ENCODE results near the gene POU1F1.
"Not testable (repeated sequence)": the region's sequence is repeated elsewhere in the genome, so short reads cannot be mapped to it uniquely, and the experiment has no call there.

Gene POU1F1

GRCh38 chr3:87261925-87262324 is 14.5 kb downstream of the POU1F1 start:
- ChIA-PET POLR2A (no interaction called here), CTCF (interaction anchor here (0.8 to 4.5 kb wide), 5 partner anchors 9 to 749 kb away, joined by 3 to 49 read pairs (median 11); no protein-coding TSS in a partner anchor)
- no peak for TF ChIP-seq CTCF (IDR thresholded peaks at IDR 0.05; ENCODE audit: control extremely low read depth, extremely low read depth, low read depth, missing control alignments)
- DNase-seq (ENCODE audit: extremely low spot score), result no peak

DNA sequence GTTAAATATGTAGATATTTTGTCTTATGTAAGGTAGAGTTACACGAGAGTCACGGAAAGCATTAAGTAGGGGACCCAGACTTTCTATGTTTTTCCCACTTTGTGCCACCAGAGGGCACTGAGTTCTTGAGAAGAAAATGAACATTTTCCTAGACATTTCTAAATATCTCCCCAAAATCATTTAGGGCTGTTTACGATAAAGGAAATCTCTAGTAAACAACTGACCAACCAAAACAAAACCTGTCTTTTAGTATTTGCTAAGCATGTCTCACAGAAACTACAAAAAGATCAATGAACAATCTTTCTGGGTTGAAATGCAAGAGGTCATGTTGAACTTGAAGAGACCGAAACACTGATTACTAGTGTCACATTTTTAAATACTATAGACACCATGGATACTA is 16.1 kb downstream of the POU1F1 start:
- POLR2A ChIA-PET, result no interaction called here
- CTCF ChIA-PET, result interaction anchor here (0.7 to 4.5 kb wide), 18 partner anchors 9 to 745 kb away, joined by 3 to 49 read pairs (median 4); no protein-coding TSS in a partner anchor
- peak; percentile 74 for TF ChIP-seq CTCF (IDR thresholded peaks at IDR 0.05; ENCODE audit: control extremely low read depth, extremely low read depth, low read depth, missing control alignments)
- peak; percentile 24 for DNase-seq (ENCODE audit: extremely low spot score)

DNA sequence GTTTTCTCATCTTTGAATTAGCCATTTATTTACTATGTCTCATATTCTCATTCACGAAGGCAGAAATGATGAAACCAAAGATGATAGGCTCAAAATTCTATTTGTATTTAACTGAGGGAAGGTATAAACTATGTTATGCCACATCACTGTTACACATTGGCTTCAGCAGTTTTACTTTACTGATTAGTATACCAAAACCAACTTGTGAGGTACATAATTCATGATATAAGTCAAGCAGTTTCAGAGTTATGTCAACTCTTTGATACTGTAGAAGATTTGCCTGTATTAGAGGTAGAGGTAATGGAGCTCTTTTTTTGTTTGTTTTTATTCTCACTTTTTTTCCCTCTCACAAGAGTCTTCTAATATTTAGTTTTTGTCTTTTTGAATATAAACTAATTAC is 26.4 kb downstream of the POU1F1 start:
- CTCF ChIA-PET, result interaction anchor here (1.3 to 5.7 kb wide), 2 partner anchors 10 to 14 kb away, joined by 3 to 49 read pairs; no protein-coding TSS in a partner anchor
- POLR2A ChIA-PET, result no interaction called here
- no peak for DNase-seq (ENCODE audit: extremely low spot score)
- no peak for TF ChIP-seq CTCF (IDR thresholded peaks at IDR 0.05; ENCODE audit: control extremely low read depth, extremely low read depth, low read depth, missing control alignments)

DNA sequence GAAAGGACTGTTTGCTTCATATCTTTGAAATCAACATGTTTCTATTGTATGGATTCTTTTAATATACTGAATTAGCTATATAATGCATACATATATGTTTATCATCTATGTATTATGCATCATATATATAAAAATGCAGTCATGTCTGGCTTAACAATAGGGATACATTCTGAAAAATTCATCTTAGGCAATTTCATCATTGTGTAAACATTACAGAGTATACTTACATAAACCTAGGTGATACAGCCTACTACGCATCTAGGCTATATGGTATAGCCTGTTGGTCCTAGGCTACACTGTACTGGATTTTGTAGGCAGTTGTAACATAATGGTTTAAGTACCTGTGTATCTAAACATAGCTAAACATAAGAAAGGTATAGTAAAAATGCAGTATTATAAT is 27.6 kb downstream of the POU1F1 start:
- ChIA-PET POLR2A (no interaction called here), CTCF (interaction anchor here (1.3 to 5.7 kb wide), 2 partner anchors 12 kb away, joined by 3 to 49 read pairs; no protein-coding TSS in a partner anchor)
- no peak for TF ChIP-seq CTCF (IDR thresholded peaks at IDR 0.05; ENCODE audit: control extremely low read depth, extremely low read depth, low read depth, missing control alignments)
- no peak for DNase-seq (ENCODE audit: extremely low spot score)

DNA sequence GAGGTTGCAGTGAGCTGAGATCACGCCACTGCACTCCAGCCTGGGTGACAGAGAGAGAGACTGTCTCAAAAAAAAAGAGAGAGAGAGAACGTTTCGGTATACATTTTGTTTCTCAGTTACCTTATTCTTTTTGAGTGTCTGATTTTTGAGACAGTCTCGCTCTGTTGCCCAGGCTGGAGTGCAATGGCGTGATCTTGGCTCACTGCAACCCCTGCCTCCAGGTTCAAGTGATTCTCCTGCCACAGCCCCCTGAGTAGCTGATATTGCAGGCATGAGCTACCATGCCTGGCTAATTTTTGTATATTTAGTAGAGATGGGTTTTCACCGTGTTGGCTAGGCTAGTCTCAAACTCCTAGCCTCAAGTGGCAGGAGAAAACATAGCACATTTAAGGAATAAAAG is 28.2 kb downstream of the POU1F1 start:
- DNase-seq (ENCODE audit: extremely low spot score); POLR2A ChIA-PET: not testable (repeated sequence)
- CTCF ChIA-PET, result interaction anchor here (5.7 kb wide), 1 partner anchor 12 kb away, joined by 49 read pairs; no protein-coding TSS in a partner anchor

GRCh38 chr3:87247430-87247773 is 29.0 kb downstream of the POU1F1 start:
- CTCF ChIA-PET, result interaction anchor here (5.7 kb wide), 1 partner anchor 13 kb away, joined by 49 read pairs; no protein-coding TSS in a partner anchor

More at GRCh38 chr3:87247430-87247773, 29.0 kb downstream of the POU1F1 start:
- no peak for TF ChIP-seq CTCF (IDR thresholded peaks at IDR 0.05; ENCODE audit: control extremely low read depth, extremely low read depth, low read depth, missing control alignments)
- POLR2A ChIA-PET, result no interaction called here
- no peak for DNase-seq (ENCODE audit: extremely low spot score)
